HCT116 (cell line): Measurements from ENCODE around the gene CISTR. TPM values are rescaled to one million over a fixed set of nuclear protein-coding genes. Genes with fewer than 3 reads are reported as not detected.

ENCODE experiments used
- ATAC-seq: fragments of 200-7000 bp; cut with Tn5 transposase; 2 replicates; pipeline ENCODE4 v1.9.1; 2020; ENCODE audit warnings: mild to moderate bottlenecking, moderate library complexity
- BruUV-seq: library from RNA; stranded (reverse); fragments of 400-500 nt; replicated peaks from 2 replicates; lab custom pipeline; 2021; lab: Mats Ljungman, UMichigan
- CTCF ChIA-PET: fragments of 300-600 bp; sonication (Branson Sonifier 250); formaldehyde crosslinking; loops from one replicate; lab custom pipeline; 2021; ENCODE audit warnings: antibody characterized with exemption; lab: Charles Lee
- POLR2A ChIA-PET: fragments of 300-600, 350-600 bp; sonication (Branson Sonifier 250); formaldehyde crosslinking; loops from one replicate; lab custom pipeline; 2021; ENCODE audit warnings: antibody characterized with exemption; lab: Charles Lee
- RAD21 ChIA-PET, 2 experiments: fragments of 300-600 bp; sonication (Branson Sonifier 250); formaldehyde crosslinking; loops; one replicate each; lab custom pipeline; 2023; ENCODE audit warnings: low total read pairs in 2 of 2; ENCODE audit not compliant: uncharacterized antibody in 2 of 2, unreplicated experiment in 2 of 2, low non-redundant PET in 1 of 2; lab: Charles Lee
- DNase-seq: peaks from one replicate; pipeline ENCODE4 v3.0.0-alpha.2; 2010; ENCODE audit warnings: low read depth, low spot score
- H2AFZ ChIP-seq: fragments of 200-600 bp; shearing (Covaris generic), sonication (generic); 2 replicates; pipeline ENCODE4 v1.6.1; 2017; ENCODE audit warnings: low read depth, mixed run types, mixed read lengths, antibody characterized with exemption, low read length; ENCODE audit not compliant: poor library complexity, severe bottlenecking
- H3K27ac ChIP-seq: 2 replicates; pipeline ENCODE4 v1.5.1; 2012; ENCODE audit warnings: low read depth, low read length
- H3K27me3 ChIP-seq: fragments of 200-600 bp; sonication (generic); 2 replicates; pipeline ENCODE4 v1.6.1; 2016; ENCODE audit warnings: mixed run types, low read length, mixed read lengths; ENCODE audit not compliant: insufficient read depth
- H3K36me3 ChIP-seq, 2 experiments: fragments of 200-500 bp in 1 of 2; fragments of 200-600 bp in 1 of 2; sonication (Bioruptor generic) in 1 of 2; sonication (generic) in 1 of 2; 2 replicates each; pipeline versions ENCODE4 v1.5.1 to v1.6.1; 2014 to 2016; ENCODE audit warnings: low read length in 2 of 2, inconsistent platforms in 1 of 2, mixed read lengths in 1 of 2, mixed run types in 1 of 2; ENCODE audit not compliant: insufficient read depth in 2 of 2, control insufficient read depth in 1 of 2
- H3K4me1 ChIP-seq, 2 experiments: fragments of 200-600 bp in 1 of 2; sonication (generic) in 1 of 2; 2 replicates each; pipeline versions ENCODE4 v1.5.1 to v1.6.1; 2012 to 2017; ENCODE audit warnings: low read length in 2 of 2, inconsistent platforms in 1 of 2, mild to moderate bottlenecking in 1 of 2, mixed read lengths in 1 of 2, mixed run types in 1 of 2, moderate library complexity in 1 of 2; ENCODE audit not compliant: insufficient read depth in 2 of 2, control insufficient read depth in 1 of 2
- H3K4me2 ChIP-seq: fragments of 200-600 bp; sonication (generic); 2 replicates; pipeline ENCODE4 v1.6.1; 2017; ENCODE audit warnings: mixed run types, low read length, mixed read lengths
- H3K4me3 ChIP-seq, 2 experiments: fragments of 200-600 bp in 1 of 2; sonication (generic) in 1 of 2; replicated peaks in 1 of 2; 2 replicates each; pipeline ENCODE4 v1.5.1; 2011 to 2016; ENCODE audit warnings: low read length in 2 of 2, control low read depth in 1 of 2, low read depth in 1 of 2, mild to moderate bottlenecking in 1 of 2, mixed read lengths in 1 of 2, mixed run types in 1 of 2
- H3K79me2 ChIP-seq: fragments of 200-600 bp; sonication (generic); 2 replicates; pipeline ENCODE4 v1.6.1; 2017; ENCODE audit warnings: mild to moderate bottlenecking, mixed run types, low read length, moderate library complexity, mixed read lengths; ENCODE audit not compliant: insufficient read depth
- H3K9ac ChIP-seq: fragments of 200-600 bp; sonication (generic); 2 replicates; pipeline ENCODE4 v1.6.1; 2016; ENCODE audit warnings: low read length, mixed read lengths
- H3K9me2 ChIP-seq: fragments of 200-600 bp; sonication (generic), shearing (Covaris generic); 2 replicates; pipeline ENCODE4 v1.6.1; 2017; ENCODE audit warnings: mixed run types, mild to moderate bottlenecking, moderate library complexity; ENCODE audit not compliant: insufficient read depth
- H3K9me3 ChIP-seq, 2 experiments: fragments of 200-500 bp in 1 of 2; fragments of 200-600 bp in 1 of 2; sonication (Bioruptor generic) in 1 of 2; sonication (generic) in 1 of 2; 2 replicates each; pipeline ENCODE4 v1.6.1; 2014 to 2017; ENCODE audit warnings: low read length in 2 of 2, mixed read lengths in 2 of 2, inconsistent platforms in 1 of 2, low read depth in 1 of 2, mild to moderate bottlenecking in 1 of 2, mixed run types in 1 of 2, moderate library complexity in 1 of 2; ENCODE audit not compliant: control insufficient read depth in 1 of 2, insufficient read depth in 1 of 2
- H4K20me1 ChIP-seq: fragments of 200-600 bp; sonication (generic), shearing (Covaris generic); 2 replicates; pipeline ENCODE4 v1.6.1; 2017; ENCODE audit warnings: mixed run types, mild to moderate bottlenecking, moderate library complexity; ENCODE audit not compliant: insufficient read depth
- CBX3 ChIP-seq: IDR thresholded peaks from 2 replicates; pipeline ENCODE4 v1.6.1; 2012; ENCODE audit warnings: low read depth
- CEBPB ChIP-seq: IDR thresholded peaks from 2 replicates; pipeline ENCODE4 v1.6.1; 2012; ENCODE audit warnings: low read depth
- ELF1 ChIP-seq: IDR thresholded peaks from 2 replicates; pipeline ENCODE4 v1.6.1; 2012; ENCODE audit warnings: low read depth, borderline replicate concordance
- EZH2phosphoT487 ChIP-seq: fragments of 200-600 bp; IDR thresholded peaks from 2 replicates; pipeline ENCODE4 v1.6.1; 2018; ENCODE audit warnings: antibody characterized with exemption, borderline replicate concordance
- JUND ChIP-seq: IDR thresholded peaks from 2 replicates; pipeline ENCODE4 v1.6.1; 2012
- MAX ChIP-seq: IDR thresholded peaks from 2 replicates; pipeline ENCODE4 v1.6.1; 2012
- POLR2A ChIP-seq: IDR thresholded peaks from 2 replicates; pipeline ENCODE4 v1.7.0; 2011; ENCODE audit warnings: borderline replicate concordance; ENCODE audit not compliant: insufficient read depth, insufficient read length; ENCODE audit errors: extremely low read depth
- REST ChIP-seq: IDR thresholded peaks from 2 replicates; pipeline ENCODE4 v1.6.1; 2012; ENCODE audit warnings: low read depth
- SP1 ChIP-seq: IDR thresholded peaks from 2 replicates; pipeline ENCODE4 v1.6.1; 2012; ENCODE audit warnings: low read depth
- SRF ChIP-seq: IDR thresholded peaks from 2 replicates; pipeline ENCODE4 v1.6.1; 2012; ENCODE audit warnings: low read depth
- YY1 ChIP-seq: IDR thresholded peaks from 2 replicates; pipeline ENCODE4 v1.6.1; 2011; ENCODE audit warnings: low read length, low read depth, moderate library complexity, mild to moderate bottlenecking; ENCODE audit not compliant: insufficient replicate concordance; ENCODE audit errors: extremely low read depth
- ZBTB33 ChIP-seq: IDR thresholded peaks from 2 replicates; pipeline ENCODE4 v1.6.1; 2011; ENCODE audit warnings: mild to moderate bottlenecking, low read length, moderate library complexity; ENCODE audit not compliant: insufficient replicate concordance; ENCODE audit errors: extremely low read depth
- ZNF274 ChIP-seq: fragments of 200-500 bp; sonication (Bioruptor generic); IDR thresholded peaks from 2 replicates; pipeline ENCODE4 v1.6.1; 2014; ENCODE audit warnings: mild to moderate bottlenecking, low read depth, low read length, inconsistent platforms
- intact Hi-C: fragments of 100-400 bp; cut with micrococcal nuclease; formaldehyde crosslinking; loops from 2 replicates; pipeline ENCODE4 v1.10.0; 2022
- total RNA-seq: library from RNA; stranded (reverse); gene quantifications from one replicate; pipeline ENCODE4 v1.2.1, GENCODE V29; 2021; ENCODE audit not compliant: unreplicated experiment

The CISTR gene
- total RNA-seq, 1 experiment from 2014 or later: not detected

- no peaks in the 10 kb centered on the region for H3K79me2 ChIP-seq
- no peaks in the 10 kb centered on the region for H3K9me2 ChIP-seq
- intact Hi-C loops: no loop called here
- H3K27ac ChIP-seq: no peak overlapping the region
- H4K20me1 ChIP-seq: no peaks in the 10 kb centered on the region
- DNase-seq (no peak), ATAC-seq (no peak)
- ChIA-PET POLR2A (no interaction called here), CTCF (no interaction called here), RAD21 (no interaction called here)
- H3K4me1 ChIP-seq: peaks cover 3 to 13% of the 10 kb centered on the region in 2 experiments; a peak in 3 of 4 replicates
- no peak overlapping the region for H2AFZ ChIP-seq
- H3K4me2 ChIP-seq: no peak overlapping the region
- no peaks in the 10 kb centered on the region for H3K36me3 ChIP-seq
- no peaks in the 10 kb centered on the region for H3K9me3 ChIP-seq
- H3K9ac ChIP-seq: no peak overlapping the region
- no peak overlapping the region for H3K4me3 ChIP-seq
- peaks cover 6% of the 10 kb centered on the region; the same call in 1 of the 2 replicates for H3K27me3 ChIP-seq
- TF ChIP-seq JUND: no peak
- no peak for TF ChIP-seq ZBTB33
- no peak for TF ChIP-seq POLR2A
- BruUV-seq: no TSS peak
These were observed 7.5 kb upstream of the CISTR start for GRCh38 chr12:53759261-53759660.

- H3K9me3 ChIP-seq: no peaks in the 10 kb centered on the region
- H3K9ac ChIP-seq: no peak overlapping the region
- POLR2A ChIA-PET: no interaction called here
- H3K4me3 ChIP-seq: no peak overlapping the region
- H3K79me2 ChIP-seq: no peaks in the 10 kb centered on the region
- H3K27me3 ChIP-seq: peaks cover 6% of the 10 kb centered on the region; the same call in 1 of the 2 replicates
- no peaks in the 10 kb centered on the region for H4K20me1 ChIP-seq
- CTCF ChIA-PET: interaction anchor here (4.0 kb wide), 1 partner anchor 13 kb away, joined by 70 read pairs; no protein-coding TSS in a partner anchor
- BruUV-seq: no TSS peak
- H3K27ac ChIP-seq: no peak overlapping the region
- RAD21 ChIA-PET: no interaction called here
- H3K36me3 ChIP-seq: no peaks in the 10 kb centered on the region
- H3K4me1 ChIP-seq: peaks cover 3 to 13% of the 10 kb centered on the region in 2 experiments; a peak in 3 of 4 replicates
- H3K9me2 ChIP-seq: no peaks in the 10 kb centered on the region
- H3K4me2 ChIP-seq: no peak overlapping the region
- no peak overlapping the region for H2AFZ ChIP-seq
- ATAC-seq (no peak), DNase-seq (no peak)
- intact Hi-C loops: no loop called here
- TF ChIP-seq POLR2A (no peak), YY1 (no peak), SRF (no peak), SP1 (no peak), REST (no peak), ZNF274 (no peak), MAX (no peak), ELF1 (no peak), EZH2phosphoT487 (no peak), CBX3 (no peak), CEBPB (no peak)
These were observed 6.9 kb upstream of the CISTR start for GRCh38 chr12:53758730-53759103.
